ENCODE results near the gene TFB1M.
"Not testable (repeated sequence)": the region's sequence is repeated elsewhere in the genome, so short reads cannot be mapped to it uniquely, and the experiment has no call there.

Gene TFB1M

GRCh38 chr6:155329460-155330132 lies 15.3 kb upstream of the TFB1M start:
- no peak for DNase-seq

GRCh38 chr6:155328539-155329459 lies 14.5 kb upstream of the TFB1M start:
- no peak for DNase-seq

DNA sequence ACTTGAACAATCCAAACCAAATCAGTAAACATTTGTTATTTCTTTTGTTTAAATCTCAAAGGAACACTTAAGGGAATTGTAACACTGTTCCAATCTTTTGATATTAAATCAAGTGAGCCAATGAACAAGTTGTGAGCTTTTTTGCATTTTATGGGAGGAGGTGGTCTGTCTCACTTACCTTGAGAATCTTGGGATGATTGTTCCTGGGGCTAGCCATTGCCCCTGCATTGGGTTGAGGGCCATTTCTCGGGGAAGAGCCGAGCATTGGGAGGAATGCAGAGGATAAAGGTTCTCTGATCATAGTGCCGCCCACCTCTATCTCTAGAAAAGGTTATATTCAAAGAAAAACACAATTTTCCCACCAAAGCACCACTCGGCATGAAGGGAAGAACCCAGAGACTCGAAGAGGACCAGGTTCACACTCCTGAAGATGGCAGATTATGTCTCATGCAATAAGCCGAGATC lies 13.8 kb upstream of the TFB1M start:
- no peak for DNase-seq

GRCh38 chr6:155327326-155328073 lies 13.2 kb upstream of the TFB1M start:
- no peak for DNase-seq

GRCh38 chr6:155325700-155326516 lies 11.6 kb upstream of the TFB1M start:
- DNase-seq = peak; percentile 83

- DNase-seq = no peak
Observed at GRCh38 chr6:155324993-155325392, 10.7 kb upstream of the TFB1M start.

DNA sequence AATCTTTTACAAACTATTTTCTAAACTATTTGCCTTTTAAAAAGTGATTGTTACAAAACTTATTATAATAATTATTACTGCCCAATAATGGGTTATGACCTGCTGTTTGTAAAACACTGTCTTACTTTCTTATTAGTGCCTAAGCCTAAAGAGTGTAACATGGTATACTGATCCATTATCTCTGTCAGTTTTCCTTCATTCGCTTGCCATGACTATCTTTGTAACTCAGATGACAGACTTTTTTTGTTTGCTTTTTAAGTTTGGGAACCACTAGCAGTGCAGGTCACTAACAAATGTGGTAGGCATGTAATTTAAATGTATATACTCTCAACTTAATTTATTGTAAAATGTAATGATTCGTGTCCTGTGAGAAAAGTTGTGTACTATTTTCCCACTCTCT lies 9.9 kb upstream of the TFB1M start:
- no peak for DNase-seq

GRCh38 chr6:155319902-155320301 lies 5.6 kb upstream of the TFB1M start:
- DNase-seq = no peak

DNA sequence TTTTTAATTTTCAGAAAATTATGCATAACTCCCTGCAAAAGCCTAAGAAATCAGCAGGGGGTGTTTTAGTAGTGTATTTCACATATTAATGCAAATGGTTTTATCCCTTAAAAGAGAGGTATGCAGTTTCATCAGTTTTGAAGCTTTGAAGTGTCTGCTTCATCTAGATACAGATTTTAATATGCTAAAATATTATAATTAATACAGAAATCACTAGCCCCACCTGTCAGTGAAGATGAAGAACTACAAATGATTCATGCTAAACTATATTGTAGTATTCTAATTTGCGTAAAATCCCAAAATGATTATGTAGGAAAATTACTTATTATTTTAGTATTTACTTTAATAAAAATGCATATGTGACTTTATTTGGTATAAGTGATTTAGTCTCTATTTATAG lies 2.9 kb upstream of the TFB1M start:
- DNase-seq = no peak

DNA sequence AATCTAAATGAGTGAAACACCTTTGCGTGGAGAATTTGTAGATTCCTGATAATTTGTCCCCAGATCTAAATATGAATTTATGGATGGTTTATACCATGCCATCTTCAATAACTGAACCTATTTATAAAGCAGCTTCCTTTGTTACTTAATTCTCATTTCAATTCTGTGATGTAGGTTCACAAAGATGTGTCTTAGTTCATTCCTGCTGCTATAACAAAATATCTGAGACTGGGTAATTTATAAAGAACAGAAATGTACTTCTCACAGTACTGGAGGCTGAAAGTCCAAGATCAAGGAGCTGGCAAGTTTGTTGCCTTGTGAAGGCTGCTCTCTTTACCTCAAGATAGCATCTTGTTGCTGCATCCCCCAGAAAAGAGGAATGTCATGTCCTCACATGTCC lies 2.1 kb upstream of the TFB1M start:
- no peak for DNase-seq

DNA sequence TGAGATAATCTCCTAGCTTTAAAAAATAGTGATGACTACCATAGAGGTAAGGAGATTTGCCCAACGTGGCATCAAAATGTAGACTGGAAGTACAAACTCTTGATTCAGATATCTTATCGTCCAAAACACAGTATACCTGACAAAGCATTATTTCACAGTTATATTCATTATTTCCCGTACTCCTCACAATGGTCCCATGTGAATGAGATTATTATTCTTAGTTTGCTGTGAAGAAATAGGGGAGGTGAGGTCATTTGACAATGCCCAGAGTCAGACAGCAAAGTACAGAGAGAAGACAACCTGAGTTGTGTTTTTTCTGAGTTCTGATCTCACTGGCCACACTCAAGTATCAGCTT lies 1.2 kb upstream of the TFB1M start:
- no peak for DNase-seq

DNA sequence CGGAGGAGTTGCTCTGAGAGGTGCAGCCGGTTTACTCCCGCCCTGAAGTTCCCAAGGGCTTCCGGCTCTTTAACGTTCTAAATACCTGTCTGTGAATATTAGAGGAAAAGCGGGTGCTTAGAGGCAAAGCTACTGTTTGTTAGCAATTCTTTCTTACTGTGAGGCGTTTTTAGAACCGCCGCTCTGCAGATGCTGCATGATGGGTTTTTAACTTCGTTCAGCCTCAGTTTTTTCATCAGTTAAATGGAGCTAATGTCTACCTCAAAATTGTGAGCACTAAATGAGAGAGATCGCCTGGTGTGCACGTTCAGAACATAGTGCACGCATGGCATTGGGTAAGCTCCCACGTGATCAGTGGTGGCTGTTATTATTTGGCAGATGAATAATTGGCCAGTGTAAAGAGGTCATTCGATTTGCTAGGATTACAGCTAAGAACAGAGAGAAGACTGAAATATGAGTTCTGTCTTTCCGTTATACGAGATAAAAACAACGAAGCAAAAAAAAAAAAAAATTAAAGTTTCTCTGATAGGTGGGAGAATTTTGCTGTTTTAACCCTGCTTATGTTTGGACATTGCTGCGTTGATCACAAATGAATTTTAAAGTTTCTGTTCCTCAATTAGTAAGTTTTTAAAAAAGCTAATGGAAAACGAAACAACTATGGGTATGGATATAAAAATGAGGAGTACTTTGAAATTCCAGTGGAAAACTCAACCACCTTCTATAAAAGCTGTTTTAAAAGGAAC lies 660 bp upstream of the TFB1M start:
- no peak for DNase-seq

DNA sequence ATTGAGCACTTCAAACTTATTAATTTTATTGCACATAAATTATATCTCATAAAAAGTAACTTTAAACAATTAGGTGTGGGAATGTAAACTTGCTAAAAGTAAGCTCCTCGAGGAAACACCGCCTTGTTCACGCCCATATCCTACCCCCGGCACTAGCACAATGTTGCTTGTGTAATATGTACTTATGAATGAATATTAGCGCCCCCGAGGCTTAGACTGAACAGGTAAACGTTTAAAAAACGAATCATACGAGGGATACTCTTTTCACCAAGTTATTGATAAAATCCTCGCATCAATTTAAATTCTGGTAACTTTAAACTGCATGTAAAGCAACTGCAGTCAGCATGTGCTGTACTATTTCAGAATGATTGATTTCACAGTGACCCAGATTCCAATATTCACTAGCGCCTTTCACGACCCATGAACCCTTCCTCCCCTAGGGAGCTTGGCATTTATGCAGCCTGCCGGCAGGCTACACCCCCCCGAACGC lies 637 bp downstream of the TFB1M start:
- DNase-seq = peak; percentile 36

- not testable (repeated sequence) for DNase-seq
Observed at GRCh38 chr6:155312950-155313349, 1.3 kb downstream of the TFB1M start.

GRCh38 chr6:155311583-155311982 lies 2.7 kb downstream of the TFB1M start:
- DNase-seq = no peak

- DNase-seq = no peak
Observed at GRCh38 chr6:155311086-155311485, 3.2 kb downstream of the TFB1M start.

- DNase-seq = no peak
Observed at GRCh38 chr6:155310596-155310995, 3.7 kb downstream of the TFB1M start.

GRCh38 chr6:155309150-155309549 lies 5.1 kb downstream of the TFB1M start:
- no peak for DNase-seq

- no peak for DNase-seq
Observed at GRCh38 chr6:155306958-155307357, 7.3 kb downstream of the TFB1M start.

GRCh38 chr6:155303361-155303870 lies 10.9 kb downstream of the TFB1M start:
- no peak for DNase-seq

GRCh38 chr6:155301867-155302266 lies 12.4 kb downstream of the TFB1M start:
- DNase-seq = no peak

All from islet precursor cell (in vitro differentiated cells).